Gastroesophageal sphincter (tissue), 4 donors: ENCODE measurements around the gene ATP2A3. TPM values are rescaled to one million over a fixed set of nuclear protein-coding genes. Genes with fewer than 3 reads are reported as not detected.

Source experiments
- ATAC-seq: fragments of 150-250 bp; one replicate; pipeline ENCODE4 v1.9.1; 2016; ENCODE audit warnings: mild to moderate bottlenecking, moderate library complexity
- H3K27ac ChIP-seq, 4 donors: fragments of 200-600 bp; sonication (generic) in 3 of 4; 1 replicate in 3 of 4; 2 replicates in 1 of 4; pipeline ENCODE4 v1.5.1; 2016 to 2019
- H3K27me3 ChIP-seq: fragments of 200-600 bp; sonication (generic); one replicate; pipeline ENCODE4 v1.5.1; 2019
- H3K36me3 ChIP-seq, 2 donors: fragments of 200-600 bp; sonication (generic); one replicate each; pipeline ENCODE4 v1.5.1; 2019; ENCODE audit warnings: control low read depth in 1 of 2
- H3K4me1 ChIP-seq, 3 donors: fragments of 200-600 bp; sonication (generic); 1 replicate in 2 of 3; 2 replicates in 1 of 3; pipeline ENCODE4 v1.5.1; 2016 to 2019; ENCODE audit warnings: control low read depth in 2 of 3
- H3K4me3 ChIP-seq, 2 donors: fragments of 200-600 bp; sonication (generic); one replicate each; pipeline ENCODE4 v1.5.1; 2019; ENCODE audit warnings: mild to moderate bottlenecking in 1 of 2, moderate library complexity in 1 of 2
- H3K9me3 ChIP-seq, 3 donors: fragments of 200-600 bp; sonication (generic); one replicate each; pipeline ENCODE4 v1.5.1; 2017 to 2019; ENCODE audit warnings: control low read depth in 2 of 3
- EP300 ChIP-seq: sonication (generic); formaldehyde crosslinking; IDR thresholded peaks from one replicate; pipeline ENCODE4 v1.6.1; 2017; ENCODE audit warnings: antibody characterized with exemption, mild to moderate bottlenecking
- POLR2A ChIP-seq, 2 donors: fragments of 450-650 bp; IDR thresholded peaks; one replicate each; pipeline ENCODE4 v1.6.1; 2017; ENCODE audit warnings: antibody characterized with exemption in 2 of 2, mild to moderate bottlenecking in 2 of 2, moderate library complexity in 1 of 2
- POLR2AphosphoS5 ChIP-seq: sonication (generic); formaldehyde crosslinking; IDR thresholded peaks from one replicate; pipeline ENCODE4 v1.6.1; 2017; ENCODE audit warnings: antibody characterized with exemption
- WGBS, 2 donors: methylation state at CpG; one replicate each; pipeline ENCODE4 v1.1.5; 2018; ENCODE audit warnings: low coverage in 1 of 2; 5-methylcytosine and 5-hydroxymethylcytosine counted together
- total RNA-seq, 4 donors: library from RNA; depleted of rRNA; stranded (reverse); fragments of >200 nt; gene quantifications; one replicate each; pipeline ENCODE4 v1.1.0, GENCODE V29; 2016
- TF ChIP-seq, protein P1 (sequence below), 4 experiments: fragments of 200-600 bp in 2 of 4; fragments of 450-650 bp in 2 of 4; sonication (generic) in 1 of 4; IDR thresholded peaks; one replicate each; pipeline ENCODE4 v1.5.1; 2017 to 2019; ENCODE audit warnings: antibody characterized with exemption in 4 of 4, mild to moderate bottlenecking in 2 of 4, moderate library complexity in 2 of 4

ATP2A3 gene
- total RNA-seq, 4 donors from 2014 or later = 5.9 to 35.9 (median 18.1) TPM

DNA sequence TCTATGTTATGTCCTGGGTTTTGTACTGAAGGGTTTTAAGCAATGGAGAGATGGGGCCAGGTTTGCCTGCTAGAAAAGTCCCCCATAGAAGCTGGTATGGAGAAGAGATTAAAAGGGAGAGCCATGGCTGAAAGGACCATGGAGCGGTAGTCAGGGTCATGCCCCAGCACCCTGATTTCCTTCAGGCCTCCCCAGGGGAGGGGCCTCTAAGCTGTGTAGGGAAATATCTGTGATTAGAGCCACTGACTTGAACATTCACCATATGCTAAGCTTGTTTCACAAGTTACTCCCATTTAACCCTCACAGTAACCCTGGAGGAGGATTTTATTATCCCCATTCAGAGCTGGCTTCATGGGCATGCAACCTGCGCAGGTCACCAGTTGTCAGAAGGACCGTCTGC lies 3.8 kb upstream of the ATP2A3 start:
- 100% methylated on average over 3 of the region's 3 CpGs for WGBS, 2 donors
- no peaks in the 10 kb centered on the region for H3K9me3 ChIP-seq
- H3K27me3 ChIP-seq = peaks cover 34% of the 10 kb centered on the region
- H3K4me1 ChIP-seq = peaks cover 0 to 26% (median 0%) of the 10 kb centered on the region in 3 donors
- no peak overlapping the region for H3K4me3 ChIP-seq
- no peak for ATAC-seq
- no peaks in the 10 kb centered on the region for H3K36me3 ChIP-seq
- TF ChIP-seq EP300 = no peak
- TF ChIP-seq, protein P1, sequence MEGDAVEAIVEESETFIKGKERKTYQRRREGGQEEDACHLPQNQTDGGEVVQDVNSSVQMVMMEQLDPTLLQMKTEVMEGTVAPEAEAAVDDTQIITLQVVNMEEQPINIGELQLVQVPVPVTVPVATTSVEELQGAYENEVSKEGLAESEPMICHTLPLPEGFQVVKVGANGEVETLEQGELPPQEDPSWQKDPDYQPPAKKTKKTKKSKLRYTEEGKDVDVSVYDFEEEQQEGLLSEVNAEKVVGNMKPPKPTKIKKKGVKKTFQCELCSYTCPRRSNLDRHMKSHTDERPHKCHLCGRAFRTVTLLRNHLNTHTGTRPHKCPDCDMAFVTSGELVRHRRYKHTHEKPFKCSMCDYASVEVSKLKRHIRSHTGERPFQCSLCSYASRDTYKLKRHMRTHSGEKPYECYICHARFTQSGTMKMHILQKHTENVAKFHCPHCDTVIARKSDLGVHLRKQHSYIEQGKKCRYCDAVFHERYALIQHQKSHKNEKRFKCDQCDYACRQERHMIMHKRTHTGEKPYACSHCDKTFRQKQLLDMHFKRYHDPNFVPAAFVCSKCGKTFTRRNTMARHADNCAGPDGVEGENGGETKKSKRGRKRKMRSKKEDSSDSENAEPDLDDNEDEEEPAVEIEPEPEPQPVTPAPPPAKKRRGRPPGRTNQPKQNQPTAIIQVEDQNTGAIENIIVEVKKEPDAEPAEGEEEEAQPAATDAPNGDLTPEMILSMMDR (IDR thresholded peaks at IDR 0.05) = no peak
- no peak for TF ChIP-seq POLR2A (IDR thresholded peaks at IDR 0.05)
- TF ChIP-seq POLR2AphosphoS5 = no peak
- H3K27ac ChIP-seq = no peak overlapping the region

DNA sequence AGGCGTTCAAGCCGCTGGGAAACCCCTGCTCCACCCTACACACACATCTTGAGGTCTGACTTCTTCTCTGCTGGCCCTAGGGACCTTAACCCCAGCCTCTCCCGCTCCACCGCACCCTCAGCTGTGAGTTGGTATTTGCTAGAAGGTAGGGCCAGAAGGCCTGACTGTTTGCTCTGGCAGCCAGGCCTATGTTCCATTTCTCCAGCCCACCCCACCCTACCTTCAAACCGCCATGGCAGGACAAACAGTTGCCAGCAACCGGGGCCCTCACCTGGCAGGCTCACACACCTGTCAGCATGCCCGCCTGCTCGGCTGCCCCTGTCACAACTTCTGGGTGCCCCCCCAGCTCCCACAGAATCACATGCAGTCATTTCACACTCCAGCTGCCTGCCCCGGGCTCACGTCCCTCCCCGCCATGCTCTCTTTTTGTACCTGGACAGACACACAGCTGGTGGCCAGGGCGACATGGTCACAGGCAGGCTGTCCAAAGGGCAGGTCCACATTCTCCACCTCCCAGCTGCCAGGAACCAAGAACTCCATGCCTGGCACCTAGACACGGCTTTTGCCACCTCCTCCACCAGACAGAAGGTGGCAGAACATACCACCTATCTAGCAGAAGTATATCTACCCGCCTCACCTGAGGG lies 2.6 kb upstream of the ATP2A3 start:
- no peaks in the 10 kb centered on the region for H3K36me3 ChIP-seq
- no peak overlapping the region for H3K27ac ChIP-seq
- WGBS, 2 donors = 85 to 92% methylated on average over 4 to 10 of the region's 14 CpGs
- no peak overlapping the region for H3K4me3 ChIP-seq
- ATAC-seq = no peak
- no peaks in the 10 kb centered on the region for H3K9me3 ChIP-seq
- no peak for TF ChIP-seq POLR2AphosphoS5
- TF ChIP-seq EP300 = no peak
- no peak for TF ChIP-seq POLR2A (IDR thresholded peaks at IDR 0.05)
- TF ChIP-seq, protein P1 (IDR thresholded peaks at IDR 0.05) = no peak
- peaks cover 0 to 38% (median 0%) of the 10 kb centered on the region in 3 donors for H3K4me1 ChIP-seq
- peaks cover 38% of the 10 kb centered on the region for H3K27me3 ChIP-seq

DNA sequence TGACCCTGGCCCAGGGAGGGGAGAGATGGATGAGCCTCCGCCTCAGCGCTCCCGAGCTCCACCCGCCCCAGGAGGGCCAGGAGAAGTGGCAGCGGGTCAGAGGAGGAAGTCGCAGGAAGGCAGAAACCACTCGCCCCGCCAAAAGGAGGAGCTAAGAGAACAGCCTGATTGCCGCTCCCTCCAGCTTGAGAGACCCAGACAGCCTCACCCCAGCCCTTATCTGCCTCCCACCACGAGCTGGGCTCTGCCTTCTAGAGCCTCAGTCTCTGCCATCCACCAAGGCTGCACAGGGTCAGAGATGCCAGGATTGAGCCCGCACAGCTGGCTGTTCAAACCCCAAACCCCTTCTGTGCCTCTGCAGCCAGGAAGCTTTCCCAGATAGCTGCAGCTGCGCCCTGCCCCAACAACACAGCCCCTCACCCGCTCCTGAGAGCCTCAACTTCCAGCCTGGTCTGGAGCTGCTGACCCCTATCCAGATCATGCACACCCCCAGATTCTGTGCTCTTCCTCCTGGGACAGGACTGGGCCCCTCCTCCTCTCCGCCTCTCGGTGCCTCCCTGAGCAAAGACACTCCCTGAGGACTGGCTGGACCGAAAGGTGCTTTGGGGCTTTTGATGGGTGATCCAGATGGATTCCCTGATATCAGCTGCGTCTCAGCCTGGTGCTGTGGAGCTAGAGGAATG lies 1.0 kb upstream of the ATP2A3 start:
- no peak for TF ChIP-seq POLR2A (IDR thresholded peaks at IDR 0.05)
- no peak for TF ChIP-seq EP300
- TF ChIP-seq, protein P1 (IDR thresholded peaks at IDR 0.05) = peak in 1 of 4 experiments; percentile 23
- TF ChIP-seq POLR2AphosphoS5 = no peak
- peak overlapping the region in 3 of 4 donors; percentile 51 to 68 (median 68) for H3K27ac ChIP-seq
- WGBS, 2 donors = 24 to 52% methylated on average over 5 to 8 of the region's 17 CpGs
- no peaks in the 10 kb centered on the region for H3K36me3 ChIP-seq
- peaks cover 47% of the 10 kb centered on the region for H3K27me3 ChIP-seq
- no peaks in the 10 kb centered on the region for H3K9me3 ChIP-seq
- peaks cover 0 to 54% (median 0%) of the 10 kb centered on the region in 3 donors for H3K4me1 ChIP-seq
- peak overlapping the region; percentile 49 to 60 for H3K4me3 ChIP-seq
- ATAC-seq = peak; percentile 21

DNA sequence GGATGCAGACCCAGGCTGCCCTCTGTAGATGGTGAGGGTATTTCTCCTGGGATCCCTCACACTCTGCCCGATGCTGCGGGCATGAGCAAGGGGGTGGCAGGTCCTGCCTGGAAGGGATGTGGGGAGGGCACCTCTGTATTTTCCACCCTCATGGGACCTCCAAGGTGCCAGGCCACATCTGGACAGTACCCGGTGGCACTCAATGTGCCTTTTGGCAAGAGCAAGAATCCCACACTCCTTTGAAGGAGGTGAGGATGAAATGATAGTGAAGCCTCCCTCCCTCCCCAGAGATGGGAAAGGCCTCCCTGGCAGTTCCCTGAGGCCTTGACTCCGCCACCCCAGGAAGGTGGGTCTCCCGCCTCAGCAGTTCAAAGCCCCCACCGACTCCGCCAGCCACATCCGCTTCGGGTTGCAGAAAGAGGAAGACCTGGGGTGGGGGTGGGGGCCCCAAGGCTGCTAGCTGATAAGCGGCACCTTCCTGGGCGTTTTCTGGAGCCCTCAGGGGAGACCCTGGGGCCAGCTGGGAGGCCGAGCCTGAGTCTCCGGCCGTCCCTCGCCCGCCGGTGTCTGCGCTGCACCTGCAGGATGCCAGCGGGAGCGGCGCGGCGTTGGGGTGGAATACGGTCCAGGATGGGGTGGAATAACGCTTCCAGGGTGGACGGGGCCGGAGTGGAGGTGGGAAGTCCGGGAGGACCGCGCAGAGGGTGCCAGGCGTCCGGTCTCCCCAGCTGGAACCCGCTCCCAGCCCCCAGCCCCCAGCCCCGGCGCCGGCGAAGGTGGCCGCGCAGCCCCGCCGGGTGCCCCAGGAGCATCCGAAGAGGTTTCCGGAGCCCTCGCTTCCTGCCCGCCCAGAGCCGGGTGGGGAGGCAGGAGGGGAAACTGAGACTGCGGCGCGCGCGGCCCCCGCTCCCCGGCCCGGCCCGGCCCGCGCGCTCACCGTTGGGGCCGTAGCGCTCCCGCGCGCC lies 718 bp downstream of the ATP2A3 start:
- Histone ChIP-seq H3K36me3 (no peaks in the 10 kb centered on the region), H3K9me3 (no peaks in the 10 kb centered on the region), H3K4me1 (peaks cover 0 to 68% (median 6%) of the 10 kb centered on the region in 3 donors), H3K4me3 (peak overlapping the region; percentile 49 to 60), H3K27ac (peak overlapping the region in 3 of 4 donors; percentile 51 to 68 (median 68)), H3K27me3 (peaks cover 47% of the 10 kb centered on the region)
- no peak for ATAC-seq
- 60% methylated on average over 2 of the region's 64 CpGs; no CpG with 5 or more reads in 1 of the 2 donors for WGBS, 2 donors
- TF ChIP-seq EP300 (no peak), POLR2A (IDR thresholded peaks at IDR 0.05) (no peak), POLR2AphosphoS5 (no peak)
- TF ChIP-seq, protein P1 (IDR thresholded peaks at IDR 0.05) = no peak
